H1 (cell line): Measurements from ENCODE around the gene DAAM1.

ENCODE experiments used
- CBX5 ChIP-seq: fragments of 300-800, 300-1000 bp; sonication (generic); IDR thresholded peaks from 2 replicates; pipeline ENCODE4 v1.7.1; 2016; ENCODE audit warnings: antibody characterized with exemption, low read length, low read depth
- CEBPB ChIP-seq: IDR thresholded peaks from 2 replicates; pipeline ENCODE4 v1.6.1; 2012; ENCODE audit warnings: low read depth, low read length
- JUN ChIP-seq: IDR thresholded peaks from 2 replicates; pipeline ENCODE4 v1.6.1; 2011; ENCODE audit warnings: low read depth, mild to moderate bottlenecking, improper control_type of control experiment, low read length
- POLR2A ChIP-seq, 2 experiments: IDR thresholded peaks; 1 replicate in 1 of 2; 2 replicates in 1 of 2; pipeline ENCODE4 v1.6.1; 2011; ENCODE audit warnings: low read depth in 2 of 2, low read length in 2 of 2, mild to moderate bottlenecking in 2 of 2; ENCODE audit errors: control extremely low read depth in 1 of 2
- RBBP5 ChIP-seq: IDR thresholded peaks from 2 replicates; pipeline ENCODE4 v1.7.1; 2012; ENCODE audit warnings: low read depth, mild to moderate bottlenecking, inconsistent platforms, low read length, moderate library complexity, borderline replicate concordance
- SP1 ChIP-seq: IDR thresholded peaks from 2 replicates; pipeline ENCODE4 v1.6.1; 2011; ENCODE audit warnings: low read depth, low read length
- ZNF274 ChIP-seq: IDR thresholded peaks from 2 replicates; pipeline ENCODE4 v1.7.0; 2012; ENCODE audit warnings: low read length, borderline replicate concordance; ENCODE audit errors: extremely low read depth
- TF ChIP-seq, protein P1 (sequence below), 3 experiments: IDR thresholded peaks; 1 replicate in 2 of 3; 2 replicates in 1 of 3; pipeline versions ENCODE4 v1.5.1 to v1.6.1; 2011; ENCODE audit warnings: low read length in 3 of 3, mild to moderate bottlenecking in 3 of 3, inconsistent platforms in 2 of 3, low read depth in 1 of 3, moderate library complexity in 1 of 3; ENCODE audit not compliant: insufficient read depth in 1 of 3; ENCODE audit errors: control extremely low read depth in 1 of 3

DNA sequence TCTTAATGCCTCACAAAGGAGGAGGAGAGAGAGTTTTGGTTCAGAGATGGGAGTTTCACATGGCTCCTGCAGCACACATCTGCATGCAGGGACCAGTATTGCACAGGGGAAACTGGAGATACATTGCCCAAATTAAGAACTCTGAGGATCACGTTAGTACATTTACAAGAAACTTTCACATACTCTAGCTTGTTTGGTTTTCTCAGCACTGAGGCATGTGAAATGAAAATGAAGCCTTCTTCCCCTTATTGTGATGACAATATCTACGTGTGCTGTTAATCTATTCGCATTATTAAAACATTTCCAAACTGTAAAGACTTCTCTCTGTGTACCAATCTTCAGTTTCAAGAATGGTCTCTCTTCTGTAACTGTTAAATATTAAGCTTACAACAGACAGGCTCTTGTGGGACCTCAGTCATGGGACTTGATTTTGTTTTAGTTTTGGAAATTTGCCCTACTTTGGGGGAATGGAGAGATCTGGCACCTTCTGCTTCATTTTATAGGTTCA lies 124.7 kb downstream of the DAAM1 start:
- TF ChIP-seq ZNF274 (no peak), RBBP5 (no peak), CEBPB (no peak), CBX5 (no peak), SP1 (no peak), POLR2A (IDR thresholded peaks at IDR 0.05; ENCODE audit: control extremely low read depth in 1 of 2, low read depth in 2 of 2, low read length in 2 of 2) (no peak), JUN (no peak)
- TF ChIP-seq, protein P1, sequence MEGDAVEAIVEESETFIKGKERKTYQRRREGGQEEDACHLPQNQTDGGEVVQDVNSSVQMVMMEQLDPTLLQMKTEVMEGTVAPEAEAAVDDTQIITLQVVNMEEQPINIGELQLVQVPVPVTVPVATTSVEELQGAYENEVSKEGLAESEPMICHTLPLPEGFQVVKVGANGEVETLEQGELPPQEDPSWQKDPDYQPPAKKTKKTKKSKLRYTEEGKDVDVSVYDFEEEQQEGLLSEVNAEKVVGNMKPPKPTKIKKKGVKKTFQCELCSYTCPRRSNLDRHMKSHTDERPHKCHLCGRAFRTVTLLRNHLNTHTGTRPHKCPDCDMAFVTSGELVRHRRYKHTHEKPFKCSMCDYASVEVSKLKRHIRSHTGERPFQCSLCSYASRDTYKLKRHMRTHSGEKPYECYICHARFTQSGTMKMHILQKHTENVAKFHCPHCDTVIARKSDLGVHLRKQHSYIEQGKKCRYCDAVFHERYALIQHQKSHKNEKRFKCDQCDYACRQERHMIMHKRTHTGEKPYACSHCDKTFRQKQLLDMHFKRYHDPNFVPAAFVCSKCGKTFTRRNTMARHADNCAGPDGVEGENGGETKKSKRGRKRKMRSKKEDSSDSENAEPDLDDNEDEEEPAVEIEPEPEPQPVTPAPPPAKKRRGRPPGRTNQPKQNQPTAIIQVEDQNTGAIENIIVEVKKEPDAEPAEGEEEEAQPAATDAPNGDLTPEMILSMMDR (IDR thresholded peaks at IDR 0.05; ENCODE audit: control extremely low read depth in 1 of 3, insufficient read depth in 1 of 3, low read depth in 1 of 3, low read length in 3 of 3) = no peak
